Activated CD4-positive, alpha-beta T cell treated with anti-CD3 and anti-CD28 coated beads for 4 hours (primary cell): Measurements from ENCODE around the gene DDX28.
"Not testable (repeated sequence)": the region's sequence is repeated elsewhere in the genome, so short reads cannot be mapped to it uniquely, and the experiment has no call there.

Experiments used
- DNase-seq, 2 donors: peaks; one replicate each; pipeline ENCODE4 v3.0.0-alpha.2; 2020

DDX28 gene

DNA sequence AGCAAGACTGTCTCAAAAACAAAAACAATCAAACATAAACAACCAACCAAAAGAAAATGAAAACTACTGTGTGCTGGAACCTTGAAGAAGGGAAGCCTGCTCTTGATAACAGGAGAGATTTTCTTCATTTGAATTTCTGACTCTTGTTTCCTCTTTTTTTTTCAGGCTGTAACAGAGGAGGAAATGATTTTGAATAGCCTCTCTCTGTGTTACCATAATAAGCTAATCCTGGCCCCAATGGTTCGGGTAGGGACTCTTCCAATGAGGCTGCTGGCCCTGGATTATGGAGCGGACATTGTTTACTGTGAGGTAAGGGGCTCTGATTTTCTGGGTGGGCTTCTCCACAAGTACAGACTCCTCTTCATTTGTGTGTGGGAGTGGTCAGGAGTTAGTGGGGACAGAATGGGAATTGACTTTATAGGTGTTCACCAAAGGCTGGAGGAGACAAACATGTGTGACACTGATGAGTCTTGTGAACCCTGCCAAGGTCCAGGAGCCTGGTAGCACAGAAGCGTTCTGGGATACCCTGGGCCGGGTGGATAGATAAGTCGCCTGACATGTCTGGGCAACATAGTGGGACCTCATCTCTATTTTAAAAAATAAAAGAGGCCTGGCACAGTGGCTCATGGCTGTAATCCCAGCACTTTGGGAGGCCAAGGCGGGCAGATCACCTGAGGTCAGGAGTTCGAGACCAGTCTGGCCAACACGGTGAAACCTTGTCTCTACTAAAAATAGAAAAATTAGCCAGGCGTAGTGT is 15.0 kb upstream of the DDX28 start:
- DNase-seq = no peak

DNA sequence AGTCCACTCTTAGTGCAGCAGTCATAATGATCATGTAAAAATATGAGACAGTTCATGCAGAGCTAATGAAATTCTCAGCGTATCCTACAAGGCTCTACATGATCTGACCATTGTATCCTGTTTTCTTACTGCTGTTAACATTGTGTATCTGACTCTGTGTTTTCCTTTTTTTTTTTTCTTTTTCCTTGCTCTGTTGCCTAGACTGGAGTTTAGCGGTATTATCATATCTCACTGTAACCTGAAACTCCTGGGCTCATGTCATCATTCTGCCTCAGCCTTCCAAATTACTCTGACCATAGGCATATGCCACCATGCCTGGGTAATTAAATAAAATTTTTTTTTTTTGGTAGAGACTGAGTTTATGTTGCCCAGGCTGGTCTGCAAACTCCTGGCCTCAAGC is 12.2 kb upstream of the DDX28 start:
- DNase-seq = no peak

DNA sequence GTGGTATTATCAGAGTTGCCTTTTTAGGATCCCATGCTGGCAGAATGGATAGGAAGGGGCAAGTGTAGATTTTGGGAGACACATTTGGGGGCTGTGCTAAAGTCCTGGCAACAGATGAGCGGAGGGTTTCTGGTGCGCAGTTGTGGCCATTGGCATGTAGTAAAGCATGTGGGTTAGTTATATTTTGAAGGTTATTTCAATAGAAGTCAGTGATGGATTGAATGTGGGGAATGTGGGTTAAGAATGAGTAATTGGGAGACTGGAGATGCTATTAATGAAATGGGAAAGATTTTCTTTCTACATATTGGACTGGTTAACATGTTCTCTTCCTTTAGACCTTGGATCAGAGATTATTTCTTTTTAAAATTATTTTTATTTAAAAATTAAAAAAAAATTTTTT is 10.1 kb upstream of the DDX28 start:
- DNase-seq = no peak

GRCh38 chr16:68031951-68032350 is 8.9 kb upstream of the DDX28 start:
- no peak for DNase-seq

DNA sequence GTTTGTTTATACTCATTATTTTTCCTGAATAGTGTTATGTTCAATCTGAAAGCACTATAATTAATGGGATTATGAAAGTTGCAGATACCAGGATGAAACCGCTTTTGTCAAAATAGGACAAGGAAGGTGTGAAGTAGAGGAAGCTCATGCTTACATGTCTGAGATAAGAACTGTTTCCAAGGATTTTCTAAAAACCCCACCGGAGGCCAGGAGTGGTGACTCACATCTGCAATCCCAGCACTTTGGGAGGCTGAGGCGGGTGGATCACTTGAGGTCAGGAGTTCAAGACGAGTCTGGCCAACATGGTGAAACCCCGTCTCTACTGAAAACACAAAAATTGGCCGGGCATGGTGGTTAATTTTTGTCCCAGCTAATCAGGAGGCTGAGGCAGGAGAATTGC is 7.1 kb upstream of the DDX28 start:
- not testable (repeated sequence) for DNase-seq

- DNase-seq = no peak
These were observed 6.0 kb upstream of the DDX28 start for GRCh38 chr16:68028996-68029395.

DNA sequence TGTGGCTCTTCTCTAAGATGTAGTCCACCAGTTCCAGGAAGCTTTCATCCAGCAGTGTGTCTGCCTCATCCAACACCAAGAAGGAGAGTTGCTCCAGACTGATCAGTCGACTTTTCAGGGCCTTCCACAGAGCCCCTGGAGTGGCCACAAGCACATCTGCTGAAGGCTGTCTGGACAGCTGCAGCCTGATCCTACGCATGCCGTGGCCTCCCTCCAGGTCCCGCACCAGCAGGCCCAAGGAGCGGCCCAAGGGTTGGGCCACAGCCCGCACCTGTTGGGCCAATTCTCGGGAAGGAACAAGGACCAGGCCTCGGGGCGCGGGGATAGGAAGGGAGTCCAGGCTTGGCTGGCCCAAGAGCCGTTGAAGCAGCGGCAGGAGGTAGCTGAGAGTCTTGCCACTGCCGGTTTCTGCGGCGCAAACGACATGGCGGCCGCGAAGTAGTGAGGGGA is 729 bp downstream of the DDX28 start:
- DNase-seq = no peak

DNA sequence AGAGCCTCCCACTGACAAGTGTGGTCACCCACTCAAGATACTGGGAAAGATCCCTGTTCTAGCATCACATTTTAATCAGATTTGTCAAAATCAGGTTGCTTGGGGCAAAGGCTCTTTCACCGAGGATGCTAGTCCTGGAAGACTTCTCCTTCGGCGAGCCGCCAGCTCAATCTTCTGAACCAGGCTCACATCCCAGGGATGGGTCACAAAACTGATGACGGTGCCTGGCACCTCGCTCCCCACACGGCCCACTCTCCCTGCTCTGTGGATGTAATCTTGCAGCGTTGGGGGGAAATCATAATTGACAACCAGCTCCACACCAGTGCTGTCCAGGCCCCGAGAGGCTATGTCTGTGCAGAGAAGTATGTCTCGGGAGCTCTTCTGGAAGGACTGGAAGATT is 1.5 kb downstream of the DDX28 start:
- DNase-seq = no peak

DNA sequence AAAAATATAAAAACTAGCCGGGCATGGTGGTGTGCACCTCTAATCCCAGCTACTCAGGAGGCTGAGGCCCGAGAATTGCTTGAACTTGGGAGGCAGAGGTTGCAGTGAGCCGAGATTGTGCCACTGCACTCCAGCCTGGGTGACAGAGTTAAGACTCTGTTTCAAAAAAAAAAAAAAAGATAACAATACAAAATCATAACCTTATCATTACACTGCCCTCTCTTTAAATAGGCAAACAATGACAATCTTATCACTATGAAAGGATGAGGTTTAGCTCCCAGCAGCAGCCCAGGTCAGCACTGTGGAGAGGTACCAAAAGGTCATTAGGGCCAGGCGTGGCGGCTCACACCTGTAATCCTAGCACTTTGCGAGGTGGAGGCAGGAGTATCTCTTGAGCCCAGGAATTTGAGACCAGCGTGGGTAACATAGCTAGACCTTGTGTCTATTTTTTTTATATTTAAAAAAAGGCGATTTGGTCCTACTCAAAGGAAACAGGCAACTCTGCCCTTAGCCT is 3.8 kb downstream of the DDX28 start:
- no peak for DNase-seq

GRCh38 chr16:68015681-68016080 is 7.4 kb downstream of the DDX28 start, which contains the start of gene DPEP2NB:
DPEP2NB (minus strand) TSS chr16:68015911; CDS start chr16:68015770, 141 bp downstream.
- no peak for DNase-seq

DNA sequence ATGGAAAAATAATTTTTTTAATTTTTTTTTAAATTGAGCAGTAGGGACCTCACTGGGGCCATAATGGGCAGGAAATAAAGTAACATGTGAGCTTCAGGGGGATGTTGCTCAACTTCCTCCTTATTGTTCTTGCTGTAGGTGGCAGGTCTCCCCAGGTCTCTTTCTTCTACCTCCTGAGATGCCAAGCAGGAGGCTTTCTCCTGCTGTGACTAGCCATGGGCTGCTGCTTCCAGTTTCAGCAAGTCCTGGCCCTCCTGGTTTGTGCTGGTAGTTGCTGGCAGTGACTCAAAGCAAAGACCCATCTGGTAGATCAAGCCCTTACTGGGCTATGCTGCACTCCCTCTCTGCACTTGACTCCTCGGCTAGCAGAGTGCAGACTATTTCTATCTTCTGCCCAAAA is 9.6 kb downstream of the DDX28 start:
- DNase-seq = no peak

- DNase-seq = not testable (repeated sequence)
These were observed 13.2 kb downstream of the DDX28 start for GRCh38 chr16:68009872-68010271.

- no peak for DNase-seq
These were observed 13.8 kb downstream of the DDX28 start for GRCh38 chr16:68009157-68009735.

DNA sequence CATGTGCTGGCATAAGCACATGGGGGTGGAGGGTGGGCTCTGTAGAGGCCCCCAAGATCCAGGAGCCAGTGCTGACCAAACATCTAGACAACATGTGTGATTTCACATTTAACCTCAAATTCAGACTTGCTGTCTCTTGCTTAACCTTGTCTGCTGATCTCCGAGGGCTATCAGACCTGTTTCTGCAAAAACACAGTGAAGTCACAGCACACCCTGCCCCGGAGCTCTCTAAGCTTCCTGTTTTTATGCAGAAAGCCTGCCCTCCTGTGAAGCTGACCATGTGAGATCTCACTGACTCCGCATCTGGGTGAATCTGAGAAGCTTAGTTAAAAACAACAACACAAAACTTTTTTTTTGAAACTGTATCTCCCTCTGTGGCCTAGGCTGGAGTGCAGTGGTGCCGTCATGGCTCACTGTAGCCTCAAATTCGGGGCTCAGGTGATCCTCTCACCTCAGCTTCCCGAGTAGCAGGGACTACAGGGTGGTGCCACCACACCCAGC is 17.2 kb downstream of the DDX28 start:
- DNase-seq = no peak

DNA sequence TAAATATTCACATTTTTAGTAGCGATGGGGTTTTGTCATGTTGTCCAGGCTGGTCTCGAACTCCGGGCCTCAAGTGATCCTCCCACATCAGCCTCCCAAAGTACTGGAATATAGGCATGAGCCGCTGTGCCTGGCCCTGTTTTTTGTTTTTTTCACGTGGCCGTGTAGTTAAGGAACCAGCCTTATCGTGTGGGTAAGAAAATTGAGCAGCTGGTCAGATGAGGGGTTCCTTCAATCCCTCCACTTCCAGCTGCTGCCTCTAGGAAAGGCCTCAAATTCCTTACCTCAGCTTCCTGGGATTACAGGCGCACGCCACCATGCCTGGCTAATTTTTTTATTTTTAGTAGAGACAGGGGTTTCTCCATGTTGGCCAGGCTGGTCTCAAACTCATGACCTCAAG is 17.8 kb downstream of the DDX28 start:
- no peak for DNase-seq

DNA sequence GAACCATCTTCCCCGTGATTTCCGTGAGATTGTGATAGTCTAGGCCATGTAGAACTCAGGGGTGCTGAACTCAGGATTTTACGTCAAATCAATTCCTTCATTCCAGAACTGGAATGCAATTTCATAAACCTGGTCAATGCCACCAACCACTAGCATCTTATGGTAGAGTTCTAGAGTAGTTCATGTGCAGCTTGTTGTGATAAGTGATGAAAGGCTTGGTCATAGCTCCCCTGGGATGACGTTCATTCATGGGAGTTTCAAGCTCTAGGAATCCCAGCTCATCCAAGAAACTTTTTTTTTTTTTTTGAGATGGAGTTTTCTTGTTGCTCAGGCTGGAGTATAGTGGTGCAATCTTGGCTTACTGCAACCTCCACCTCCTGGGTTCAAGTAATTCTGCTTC is 20.0 kb downstream of the DDX28 start:
- DNase-seq = no peak

DNA sequence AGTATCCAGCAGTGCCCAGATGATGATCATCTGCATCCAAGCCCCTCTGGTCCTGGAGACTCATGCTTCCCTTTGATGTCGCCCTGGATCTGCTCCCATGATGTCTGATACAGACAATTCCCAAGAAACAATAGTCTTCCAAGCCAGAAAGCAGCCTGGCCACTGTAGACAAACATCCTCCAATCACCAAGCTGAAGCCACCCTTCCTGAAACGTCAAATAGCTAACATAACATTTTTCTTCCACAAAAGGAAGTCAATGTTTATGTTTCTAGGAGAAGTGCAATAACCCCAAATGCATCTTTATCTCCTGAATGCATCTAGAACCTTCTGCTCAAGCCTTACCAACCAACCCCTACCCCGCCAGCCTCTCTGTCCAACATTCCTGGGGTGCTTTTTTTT is 22.6 kb downstream of the DDX28 start:
- no peak for DNase-seq

- DNase-seq = no peak
These were observed 23.0 kb downstream of the DDX28 start for GRCh38 chr16:67999985-68000384.

DNA sequence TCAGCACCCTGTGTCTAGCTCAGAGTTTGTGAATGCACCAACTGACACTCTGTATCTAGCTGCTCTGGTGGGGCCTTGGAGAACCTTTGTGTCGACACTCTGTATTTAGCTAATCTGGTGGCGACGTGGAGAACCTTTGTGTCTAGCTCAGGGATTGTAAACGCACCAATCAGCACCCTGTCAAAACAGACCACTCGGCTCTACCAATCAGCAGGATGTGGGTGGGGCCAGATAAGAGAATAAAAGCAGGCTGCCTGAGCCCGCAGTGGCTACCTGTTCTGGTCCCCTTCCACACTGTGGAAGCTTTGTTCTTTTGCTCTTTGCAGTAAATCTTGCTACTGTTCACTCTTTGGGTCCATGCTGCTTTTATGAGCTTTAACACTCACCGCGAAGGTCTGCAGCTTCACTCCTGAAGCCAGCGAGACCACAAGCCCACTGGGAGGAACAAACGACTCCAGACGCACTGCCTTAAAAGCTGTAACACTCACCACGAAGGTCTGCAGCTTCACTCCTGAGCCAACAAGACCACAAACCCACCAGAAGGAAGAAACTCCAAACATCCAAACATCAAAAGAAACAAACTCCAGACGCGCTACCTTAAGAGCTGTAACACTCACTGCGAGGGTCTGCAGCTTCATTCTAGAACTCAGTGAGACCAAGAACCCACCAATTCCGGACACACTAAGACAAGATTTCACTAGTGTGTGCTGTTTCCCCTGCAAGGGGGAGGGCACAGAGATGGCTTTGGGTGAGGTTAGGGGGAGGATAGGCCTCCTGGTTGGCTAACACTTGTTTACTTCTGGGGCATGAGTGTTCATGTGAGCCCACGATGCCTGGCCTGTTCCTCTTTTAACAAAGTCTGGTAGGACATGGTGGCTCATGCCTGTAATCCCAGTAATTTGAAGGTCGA is 24.0 kb downstream of the DDX28 start, which contains the start of gene DPEP2:
Gene DPEP2 (minus strand): TSS at position 706 of the 910 bp plus-strand sequence. CDS start 6,272 bp downstream, outside the sequence.
- not testable (repeated sequence) for DNase-seq

DNA sequence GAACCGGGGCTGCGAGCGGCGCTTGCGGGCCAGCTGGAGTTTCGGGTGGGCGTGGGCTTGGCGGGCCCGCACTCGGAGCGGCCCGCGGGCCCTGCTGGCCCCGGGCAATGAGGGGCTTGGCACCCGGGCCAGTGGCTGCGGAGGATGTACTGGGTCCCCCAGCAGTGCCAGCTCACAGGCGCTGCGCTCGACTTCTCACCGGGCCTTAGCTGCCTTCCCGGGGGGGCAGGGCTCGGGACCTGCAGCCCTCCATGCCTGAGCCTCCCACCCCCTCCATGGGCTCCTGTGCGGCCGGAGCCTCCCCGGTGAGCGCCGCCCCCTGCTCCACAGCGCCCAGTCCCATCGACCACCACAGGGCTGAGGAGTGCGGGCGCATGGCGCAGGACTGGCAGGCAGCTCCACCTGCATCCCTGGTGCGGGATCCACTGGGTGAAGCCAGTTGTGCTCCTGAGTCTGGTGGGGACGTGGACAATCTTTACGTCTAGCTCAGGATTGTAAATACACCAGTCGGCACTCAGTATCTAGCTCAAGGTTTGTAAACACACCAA is 24.7 kb downstream of the DDX28 start:
- not testable (repeated sequence) for DNase-seq

DNA sequence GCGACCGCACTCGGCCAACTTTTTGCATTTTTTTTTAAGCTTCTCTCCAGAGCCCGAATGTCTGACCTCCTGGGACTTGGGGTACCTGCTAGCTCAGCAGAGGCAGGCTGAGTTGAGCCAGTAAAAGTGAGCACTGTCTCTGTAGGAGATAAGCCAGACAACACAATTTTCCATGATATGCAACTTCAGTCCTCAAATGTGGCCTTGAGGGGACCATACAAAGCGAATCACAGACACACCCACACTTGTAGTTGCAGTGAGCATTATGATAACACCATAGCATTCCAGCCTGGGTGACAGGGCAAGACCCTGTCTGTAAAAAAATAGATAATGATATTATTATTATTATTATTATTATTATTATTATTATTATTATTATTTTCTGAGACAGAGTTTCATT is 26.4 kb downstream of the DDX28 start:
- DNase-seq = no peak

- peak in 1 of 2 donors; percentile 32 for DNase-seq
These were observed 27.6 kb downstream of the DDX28 start for GRCh38 chr16:67995423-67995822.

- DNase-seq = not testable (repeated sequence)
These were observed 29.0 kb downstream of the DDX28 start for GRCh38 chr16:67994040-67994408.
